AML-193 (cell line): ENCODE results near the gene GPC5.
A peak's percentile ranks its signal among the peaks of the same experiment; 100 is the strongest.
"Not testable (repeated sequence)": the region's sequence is repeated elsewhere in the genome, so short reads cannot be mapped to it uniquely, and the experiment has no call there.

Source experiments
- DNase-seq, 2 experiments: peaks; one replicate each; lab custom pipeline; 2025; lab: John Stamatoyannopoulos, UW

Gene GPC5

DNA sequence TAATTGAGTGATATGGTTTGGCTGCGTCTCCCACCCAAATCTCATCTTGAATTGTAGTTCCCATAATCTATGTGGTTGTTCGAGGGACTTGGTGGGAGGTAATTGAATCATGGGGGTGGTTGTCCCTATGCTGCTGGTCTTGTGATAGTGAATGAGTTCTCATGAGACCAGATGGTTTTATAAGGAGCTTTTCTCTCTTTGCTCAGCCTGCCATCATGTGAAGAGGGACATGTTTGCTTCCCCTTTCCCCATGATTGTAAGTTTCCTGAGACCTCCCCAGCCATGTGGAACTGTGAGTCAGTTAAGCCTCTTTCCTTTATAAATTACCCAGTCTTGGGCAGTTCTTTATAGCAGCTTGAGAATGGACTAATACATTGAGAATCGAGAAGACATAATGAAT is 480.1 kb downstream of the GPC5 start:
- no peak for DNase-seq

DNA sequence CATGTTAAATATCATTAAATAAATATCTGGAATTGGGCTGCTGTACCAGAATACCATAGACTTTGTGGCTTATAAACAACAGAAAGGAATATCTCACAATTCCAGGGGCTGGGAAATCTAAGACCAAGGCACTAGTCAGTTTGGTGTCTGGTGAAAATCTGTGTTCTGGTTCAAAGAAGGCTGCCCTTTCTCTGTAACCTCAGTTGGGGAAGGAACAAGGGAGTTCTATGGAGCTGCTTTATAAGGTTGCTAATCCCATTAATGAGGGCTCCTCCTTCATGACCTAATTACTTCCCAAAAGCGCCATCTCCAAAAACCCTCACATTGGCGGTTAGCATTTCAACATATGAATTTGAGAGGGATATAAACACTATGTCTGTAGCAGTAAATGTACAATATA is 480.9 kb downstream of the GPC5 start:
- DNase-seq = no peak

DNA sequence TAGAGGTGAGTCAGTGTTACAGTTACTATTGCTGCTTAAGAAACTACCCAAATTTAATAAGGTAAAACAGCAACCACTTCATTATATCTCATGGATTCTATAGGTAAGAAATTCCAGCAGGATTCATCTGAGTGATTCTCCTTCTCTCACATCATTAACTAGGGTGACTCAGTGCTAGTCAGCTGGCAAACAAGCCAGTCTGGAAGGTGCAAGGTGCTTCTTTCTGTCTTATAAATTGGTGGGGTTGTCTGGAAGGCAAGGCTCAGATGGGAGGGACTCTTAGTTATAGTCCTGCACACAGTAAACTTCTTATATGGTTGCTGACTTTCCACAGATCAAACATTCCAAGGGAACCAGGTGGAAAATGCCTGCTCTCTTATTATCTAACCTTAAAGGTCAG is 484.5 kb downstream of the GPC5 start:
- DNase-seq = no peak

DNA sequence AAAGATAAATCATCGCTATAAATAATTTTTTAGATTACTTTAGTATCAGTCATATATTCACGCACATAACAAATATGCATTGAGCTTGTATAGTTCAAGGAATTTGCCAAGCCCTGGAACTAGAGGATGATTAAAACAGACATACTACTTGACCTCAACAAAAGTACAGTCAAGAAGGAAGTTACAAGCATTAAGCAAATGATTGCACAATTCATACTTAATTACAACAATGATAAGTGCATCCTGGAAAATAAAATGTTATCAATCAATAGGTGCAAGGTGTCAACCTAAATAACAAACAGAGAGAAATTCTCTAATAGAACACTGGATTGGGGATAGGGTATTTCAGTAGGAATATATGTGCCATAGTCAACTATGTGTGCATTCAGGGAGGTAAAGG is 491.2 kb downstream of the GPC5 start:
- DNase-seq = no peak

DNA sequence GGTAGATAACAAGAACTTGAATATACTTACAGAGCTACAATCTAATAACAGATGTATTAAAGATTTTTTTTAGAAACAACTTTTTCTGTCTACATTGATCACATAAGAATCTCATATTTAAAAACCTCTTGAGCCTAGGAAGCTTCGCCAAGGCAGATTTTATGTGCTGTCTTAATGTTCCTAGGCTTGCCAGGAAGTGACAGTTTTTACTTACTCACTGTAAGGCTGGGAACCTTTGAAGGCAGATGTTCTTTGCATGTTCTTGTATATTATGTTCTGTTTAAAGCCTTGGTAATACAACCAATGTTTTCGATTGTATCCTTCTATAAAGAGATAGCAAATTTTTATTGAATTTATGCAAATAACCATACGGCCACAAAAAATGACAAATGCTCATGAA is 492.7 kb downstream of the GPC5 start:
- DNase-seq = no peak

DNA sequence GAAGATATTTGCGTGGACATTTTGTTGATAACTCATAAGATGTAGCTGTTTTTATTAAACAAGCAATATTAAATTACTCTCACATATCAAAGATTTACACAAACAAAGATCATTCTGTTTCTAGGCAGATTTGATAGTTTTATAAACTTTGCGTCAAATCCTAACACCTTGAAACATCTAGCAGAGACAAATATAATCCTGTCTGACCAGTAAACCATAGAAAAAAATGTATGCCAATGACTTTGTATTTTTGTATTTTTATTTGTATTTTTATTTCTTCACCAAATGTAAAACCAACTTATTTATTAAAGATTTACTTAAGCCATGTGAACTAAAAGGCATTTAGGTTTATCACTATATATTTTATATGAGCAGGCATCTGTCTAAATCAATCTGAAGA is 494.6 kb downstream of the GPC5 start:
- no peak for DNase-seq

DNA sequence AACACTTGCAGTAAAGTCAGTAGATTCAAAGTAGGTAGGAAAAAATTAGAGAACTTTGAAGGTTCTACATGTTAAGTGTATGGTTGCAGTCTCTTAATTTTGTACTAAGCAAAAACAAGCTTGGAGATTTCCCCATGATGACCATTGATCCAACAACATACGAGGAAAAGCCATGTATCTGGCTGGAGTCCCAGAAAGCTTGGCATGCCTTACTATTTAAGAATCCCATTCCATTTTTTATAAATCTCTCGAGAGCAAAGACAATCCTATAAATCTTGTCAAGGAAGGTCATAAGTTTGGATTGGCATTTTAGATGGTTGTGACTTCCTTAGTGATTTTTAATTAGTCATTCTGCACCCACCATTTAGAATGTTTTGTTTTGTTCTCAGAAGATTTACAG is 495.9 kb downstream of the GPC5 start:
- DNase-seq = no peak

DNA sequence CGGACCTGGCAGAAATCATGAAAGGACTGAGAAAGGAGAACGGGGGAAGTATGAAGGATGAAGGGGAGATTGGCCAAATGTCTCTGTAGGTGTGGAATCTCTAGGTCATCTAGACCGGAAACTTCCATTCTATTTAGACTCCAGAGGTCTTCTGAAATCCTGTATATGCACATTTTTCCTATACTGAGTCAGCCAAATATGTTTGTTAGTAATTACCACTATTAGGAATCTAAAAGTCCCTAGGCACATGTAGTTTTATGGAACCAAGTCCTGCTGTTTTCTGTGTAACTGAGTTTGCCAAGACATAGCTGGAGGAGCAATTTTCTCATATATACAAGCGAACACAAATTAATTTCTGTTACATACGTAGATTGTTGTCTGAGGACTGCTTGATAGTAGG is 498.1 kb downstream of the GPC5 start:
- DNase-seq = no peak

DNA sequence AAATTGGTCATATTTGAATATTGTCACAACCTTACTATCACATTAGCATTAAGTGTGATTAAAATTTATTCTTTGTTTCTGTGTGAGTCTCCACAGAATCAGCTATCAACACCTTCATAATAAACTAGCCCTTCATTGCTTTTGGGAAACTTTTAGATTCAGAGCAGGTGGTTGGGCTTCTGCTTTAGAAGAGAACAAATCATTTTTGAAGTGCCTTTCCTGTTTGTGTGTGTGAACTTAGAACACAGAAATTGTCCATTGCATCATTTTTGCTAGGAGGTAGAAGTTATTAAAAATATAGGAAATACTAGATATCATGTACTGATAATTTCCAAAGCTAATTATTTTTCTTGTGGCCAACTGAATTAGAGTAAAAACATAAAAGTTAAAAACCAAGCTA is 500.6 kb downstream of the GPC5 start:
- DNase-seq = not testable (repeated sequence)

DNA sequence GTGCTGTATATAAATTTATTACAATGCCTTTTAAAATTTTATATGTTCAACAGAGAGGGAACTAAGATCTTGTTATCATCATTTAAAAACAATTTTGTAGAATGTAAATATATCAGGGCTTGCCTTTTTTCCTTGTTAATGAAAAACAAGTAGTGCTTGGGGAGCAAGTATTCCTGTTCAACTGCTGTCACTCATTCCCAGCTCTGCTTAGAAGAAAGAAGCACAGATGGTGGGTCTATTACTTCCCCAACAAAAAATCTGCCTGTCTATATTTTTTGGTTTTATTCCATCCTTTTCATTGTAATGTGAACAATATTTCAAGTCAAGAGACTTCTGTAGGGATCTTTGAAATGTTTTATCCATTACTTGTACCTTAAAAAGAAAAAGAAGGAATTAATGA is 503.9 kb downstream of the GPC5 start:
- no peak for DNase-seq

DNA sequence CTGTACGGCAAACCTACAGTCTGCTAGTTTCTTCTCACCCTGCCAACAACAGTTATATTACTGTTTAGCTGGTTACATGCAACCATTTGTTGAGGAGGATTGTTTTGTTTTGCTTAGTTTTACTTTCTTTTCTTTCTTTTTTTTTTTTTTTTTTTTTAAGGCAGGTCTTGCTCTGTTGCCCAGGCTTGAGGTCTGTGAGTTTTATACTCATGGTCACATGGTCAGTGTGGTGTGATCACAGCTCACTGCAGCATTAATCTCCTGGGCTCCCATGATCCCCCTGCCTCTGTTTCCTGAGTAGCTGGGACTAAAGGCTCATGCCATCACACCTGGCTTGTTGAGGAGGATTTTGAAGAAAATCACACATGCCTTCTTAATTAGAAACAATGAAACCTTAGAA is 505.6 kb downstream of the GPC5 start:
- DNase-seq = no peak

DNA sequence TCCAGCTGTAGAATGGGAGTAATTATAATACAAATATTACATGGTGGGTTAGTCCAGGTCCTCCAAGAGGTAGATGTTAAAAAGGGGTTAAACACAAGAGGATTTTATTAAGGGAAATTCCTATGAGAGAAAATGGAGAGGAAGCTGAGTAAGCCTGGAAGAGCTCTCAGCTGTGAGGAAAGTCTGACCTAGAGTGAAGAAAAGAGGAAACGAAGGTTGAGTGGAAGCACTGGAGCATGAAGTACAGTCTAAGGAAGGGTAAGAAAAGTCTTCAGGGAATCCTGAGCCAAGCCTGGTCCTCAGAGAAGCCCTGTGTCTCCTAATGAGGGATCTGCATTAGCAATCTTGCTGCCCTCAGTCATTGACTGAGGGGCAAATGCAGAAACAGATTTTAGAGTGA is 506.2 kb downstream of the GPC5 start:
- DNase-seq = no peak

DNA sequence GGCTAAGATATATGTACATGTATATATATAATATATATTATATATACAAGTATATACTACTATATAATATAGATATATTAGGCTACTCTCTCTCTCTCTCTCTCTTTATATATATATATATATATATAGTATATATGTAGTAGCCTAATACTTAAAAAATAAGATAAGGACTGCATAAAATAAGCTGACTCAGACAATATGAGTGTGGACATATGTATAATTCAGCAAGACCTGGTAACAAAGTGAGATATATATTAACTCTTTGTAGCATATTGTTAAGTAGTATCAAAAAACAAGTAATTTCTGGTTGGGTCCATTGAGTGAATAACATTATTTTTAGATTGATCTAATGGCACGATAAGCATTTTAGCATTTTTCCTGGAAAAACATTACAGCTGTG is 509.0 kb downstream of the GPC5 start:
- no peak for DNase-seq

DNA sequence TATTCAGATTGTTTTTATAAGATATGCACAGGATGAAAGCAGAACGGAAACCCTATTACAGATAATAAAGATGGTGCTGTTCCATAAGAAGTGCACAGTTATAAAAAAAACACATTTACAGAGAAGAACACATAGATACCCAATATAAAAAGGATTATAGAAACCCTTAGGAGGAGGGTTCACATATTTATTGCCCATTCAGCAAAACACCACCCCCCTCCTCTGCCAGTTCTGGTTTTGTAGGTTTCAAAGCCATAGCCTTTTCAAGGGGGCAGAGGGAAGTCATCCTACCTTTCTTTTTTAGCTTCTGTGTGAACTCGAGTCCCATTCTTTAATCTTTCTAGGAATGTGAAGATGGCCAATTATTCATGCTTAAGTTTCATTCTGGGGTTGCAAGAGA is 511.2 kb downstream of the GPC5 start:
- no peak for DNase-seq

DNA sequence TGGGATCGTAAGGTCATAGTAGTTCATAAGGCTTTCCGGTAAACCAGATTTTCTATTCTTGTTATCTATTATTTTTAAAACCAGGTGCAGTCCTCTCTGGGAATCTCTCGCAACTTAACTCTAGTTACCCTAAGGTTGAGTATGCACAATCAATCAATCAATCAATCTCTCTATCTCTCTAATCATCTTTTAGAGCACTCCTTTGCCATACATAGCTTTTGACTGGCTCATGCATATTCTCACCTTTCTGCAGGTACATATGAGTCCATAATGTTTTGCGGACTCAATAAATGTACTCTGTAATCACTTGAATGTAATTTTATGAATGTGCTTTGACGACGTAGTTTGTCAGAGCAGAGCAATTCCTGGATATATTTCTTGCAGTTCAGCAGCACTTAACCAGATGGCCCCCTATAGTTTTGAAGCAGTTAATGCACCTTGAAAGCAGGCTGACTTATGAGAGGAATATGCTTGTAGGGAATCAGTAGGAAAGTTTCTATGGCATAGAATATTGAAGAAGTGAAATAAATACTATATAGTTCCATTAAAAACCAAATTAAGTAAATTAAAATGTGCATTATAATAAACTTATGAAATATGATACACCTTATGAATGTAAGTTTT is 524.7 kb downstream of the GPC5 start:
- no peak for DNase-seq

DNA sequence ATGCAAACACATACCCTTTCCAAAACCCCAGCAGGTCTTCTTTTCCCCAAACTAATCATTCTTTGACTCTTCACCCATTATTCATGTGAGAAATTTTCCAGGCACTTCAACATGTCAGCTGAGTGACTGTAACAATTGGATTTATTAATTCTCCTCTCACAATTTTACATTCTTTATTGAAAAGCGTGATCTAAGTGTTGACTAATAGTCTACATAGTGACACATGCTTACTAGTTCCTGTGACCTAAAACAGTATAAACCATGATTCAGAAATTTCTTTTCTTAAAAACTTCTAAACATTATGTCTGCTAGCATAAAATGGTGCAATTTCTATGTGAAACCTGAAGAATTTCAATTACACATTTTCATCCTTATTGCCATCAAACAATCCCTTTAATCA is 532.3 kb downstream of the GPC5 start:
- DNase-seq = no peak

DNA sequence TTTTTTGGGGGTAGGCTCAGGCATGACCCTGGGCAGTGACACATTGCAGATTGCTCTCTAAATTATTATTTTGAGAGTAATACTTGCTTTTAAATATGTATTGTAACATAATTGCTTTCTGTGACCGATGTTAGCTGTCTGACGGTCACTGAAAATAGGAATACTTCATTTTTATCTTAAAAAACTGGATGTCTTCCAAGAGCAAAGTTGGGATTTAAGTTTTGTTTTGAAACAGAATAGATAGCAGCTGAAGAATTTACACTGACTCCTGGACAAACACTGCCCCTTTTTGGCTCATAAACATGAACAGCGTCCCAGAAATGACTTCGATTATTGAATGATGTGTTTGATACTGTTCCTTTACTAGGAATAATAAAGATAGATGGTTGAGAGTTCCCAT is 535.9 kb downstream of the GPC5 start:
- DNase-seq = no peak

DNA sequence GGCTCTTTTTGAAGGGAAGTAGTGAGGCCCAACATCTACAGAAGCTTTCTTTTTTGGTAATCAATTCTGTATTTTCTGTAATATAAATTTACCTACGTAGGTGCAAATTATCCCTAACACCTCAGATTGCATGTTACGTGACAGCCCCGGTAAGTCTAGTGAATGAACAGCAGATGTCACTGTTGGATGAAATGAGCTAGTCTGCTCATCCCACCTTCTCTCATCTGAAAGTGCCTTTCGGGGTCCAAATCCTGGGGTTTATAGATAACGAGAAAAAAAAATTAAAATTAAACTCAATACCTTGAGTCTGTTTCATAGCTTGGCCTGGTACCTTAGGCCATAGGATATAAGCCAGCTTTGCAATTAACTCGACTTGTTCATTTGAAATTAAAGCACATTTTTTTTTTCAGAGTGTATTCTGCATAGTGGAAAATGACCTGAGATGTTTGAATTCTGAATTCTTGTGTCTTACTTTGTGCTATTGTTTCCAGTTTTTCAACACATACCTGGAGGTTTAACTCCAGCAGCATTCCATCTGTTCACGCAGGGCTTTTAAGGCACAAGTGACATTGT is 548.2 kb downstream of the GPC5 start:
- DNase-seq = peak in 1 of 2 experiments; percentile 16

DNA sequence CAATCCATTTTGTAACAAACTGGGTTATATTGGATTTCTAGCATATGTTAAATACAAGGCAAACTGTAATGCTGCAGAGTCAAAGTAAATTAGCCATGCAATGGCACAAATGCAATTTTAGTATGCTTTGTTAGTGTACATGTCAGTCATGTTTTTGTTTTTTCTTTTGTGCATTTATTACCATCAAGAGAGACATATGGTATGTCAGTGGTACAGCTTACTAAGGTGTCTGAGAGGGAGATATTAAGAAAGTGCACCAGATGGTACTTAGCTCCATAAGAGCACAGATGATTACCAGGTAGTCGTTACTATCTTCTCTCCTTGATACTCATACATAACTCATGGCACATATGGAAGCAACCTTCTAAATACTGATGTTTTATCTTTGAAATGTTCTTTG is 550.3 kb downstream of the GPC5 start:
- no peak for DNase-seq

DNA sequence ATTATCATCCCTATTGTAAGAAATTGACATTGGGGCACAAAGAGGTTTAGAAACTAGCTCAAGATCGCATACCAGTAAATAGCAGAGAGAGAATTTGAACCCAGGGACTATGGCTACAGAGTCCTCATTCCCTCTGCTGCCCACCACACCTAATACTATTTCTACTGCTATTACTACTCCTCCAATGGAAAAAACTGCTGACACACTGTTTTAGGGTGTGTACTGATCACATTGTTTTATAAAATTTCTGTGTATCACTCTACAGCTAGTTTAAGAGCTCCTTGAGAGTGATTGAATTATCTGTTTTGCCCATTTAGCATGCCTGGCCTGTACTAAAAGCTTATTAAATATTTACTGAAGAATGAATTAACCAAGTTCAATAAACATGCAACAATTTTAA is 552.4 kb downstream of the GPC5 start:
- no peak for DNase-seq

DNA sequence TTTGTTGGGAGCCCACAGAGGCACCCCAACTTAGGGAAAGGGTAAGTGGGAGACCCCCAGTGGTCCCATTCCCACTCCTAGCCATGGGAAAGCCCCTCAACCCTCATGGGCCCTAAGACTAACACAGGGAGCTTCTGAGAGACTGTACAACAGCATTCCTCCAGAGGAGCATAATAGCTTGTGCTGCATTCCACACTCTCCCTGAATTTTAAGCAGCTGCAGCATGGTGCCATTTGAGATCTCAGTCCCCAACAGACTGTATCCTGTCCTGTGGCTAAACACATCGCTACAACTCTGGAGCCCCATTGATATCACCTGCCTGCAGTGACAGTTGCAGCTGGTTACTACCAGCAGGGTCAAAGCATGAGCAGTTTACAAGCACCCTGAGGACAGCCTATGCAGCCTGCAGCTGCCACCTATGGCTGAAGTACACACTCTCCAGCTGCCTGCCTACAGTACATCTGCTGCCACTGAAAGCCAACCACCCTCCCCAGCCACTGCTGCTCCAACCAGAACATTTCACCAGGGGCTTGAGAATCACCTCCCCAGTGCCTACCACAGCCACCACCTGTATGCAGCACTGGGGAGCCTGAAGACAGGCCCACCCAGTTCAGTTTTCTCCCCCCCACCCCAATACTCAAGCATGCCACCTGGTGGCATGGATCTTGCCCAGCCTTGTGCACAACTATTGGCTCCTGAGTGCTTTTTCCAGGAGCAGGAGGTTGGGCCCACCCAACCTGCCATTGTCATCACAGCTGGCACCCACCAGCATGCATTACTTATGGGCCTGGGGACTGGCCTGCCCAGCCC is 557.3 kb downstream of the GPC5 start:
- no peak for DNase-seq

DNA sequence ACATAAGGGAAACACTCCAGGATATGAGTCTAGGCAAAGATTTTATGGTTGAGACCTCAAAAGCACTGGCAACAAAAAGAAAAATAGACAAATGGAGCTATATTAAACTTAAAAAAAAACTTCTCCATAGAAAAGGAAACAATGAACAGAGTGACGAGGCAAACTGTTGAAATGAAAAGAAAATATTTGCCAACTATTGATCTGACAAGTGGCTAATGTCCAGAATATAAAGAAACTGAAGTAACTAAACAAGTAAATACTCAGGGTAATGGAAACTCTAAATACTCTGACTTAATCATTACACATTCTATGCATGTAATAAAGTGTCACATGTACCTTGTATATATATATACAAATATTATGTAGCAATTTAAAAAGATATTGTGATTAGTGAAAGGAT is 562.5 kb downstream of the GPC5 start:
- DNase-seq = no peak

DNA sequence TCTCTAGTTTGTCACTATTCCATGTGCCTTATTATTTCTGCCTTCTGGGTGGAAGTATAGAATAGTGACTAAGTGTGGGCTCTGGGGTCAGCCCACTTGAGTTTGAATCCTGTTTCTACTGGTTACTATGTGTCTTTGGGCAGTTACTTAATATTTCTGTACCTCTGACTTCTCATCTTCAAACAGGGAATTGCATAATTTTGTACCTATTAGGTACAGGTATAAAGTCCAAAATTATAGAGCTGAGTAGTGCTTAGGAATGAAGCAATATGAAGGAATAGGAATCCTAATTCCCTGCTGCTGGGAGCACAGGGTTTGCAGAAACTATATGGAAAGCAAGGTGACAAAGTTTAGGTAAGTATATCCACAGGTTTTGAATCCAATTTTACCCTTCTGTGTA is 564.5 kb downstream of the GPC5 start:
- DNase-seq = no peak

DNA sequence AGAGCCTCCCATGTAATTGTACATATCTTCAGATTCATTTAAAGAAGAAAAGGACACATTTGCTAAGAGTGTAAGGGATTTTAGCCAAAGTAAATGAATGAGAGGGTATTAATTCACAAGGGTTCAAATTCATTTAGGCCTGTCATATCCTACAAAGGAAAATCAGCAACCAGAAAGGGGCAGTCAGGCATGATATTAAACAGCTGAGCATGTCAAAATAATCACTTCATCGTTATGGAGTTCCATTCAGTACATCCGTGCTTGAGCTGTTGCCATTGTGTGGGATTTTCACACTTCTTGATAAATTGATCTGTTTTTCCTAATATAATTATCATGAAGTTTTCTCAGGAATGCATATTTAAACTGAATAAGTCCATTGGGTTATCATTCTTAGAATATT is 567.1 kb downstream of the GPC5 start:
- no peak for DNase-seq
